CMK (cell line): Measurements from ENCODE around the gene CLEC18C.
"Not testable (repeated sequence)": the region's sequence is repeated elsewhere in the genome, so short reads cannot be mapped to it uniquely, and the experiment has no call there.

ENCODE experiments used
- DNase-seq: peaks from one replicate; pipeline ENCODE4 v3.0.0-alpha.2; 2010; ENCODE audit warnings: low read depth

CLEC18C gene

GRCh38 chr16:70173212-70173837, at the start of gene CLEC18C:
Gene CLEC18C (plus strand): TSS chr16:70173787. CDS start chr16:70174279, 492 bp downstream.
- DNase-seq: not testable (repeated sequence)

- DNase-seq: not testable (repeated sequence)
These were observed 49.8 kb upstream of the CLEC18C start for GRCh38 chr16:70123822-70124221.

GRCh38 chr16:70126226-70126625, 47.4 kb upstream of the CLEC18C start:
- DNase-seq: not testable (repeated sequence)

- not testable (repeated sequence) for DNase-seq
These were observed 45.9 kb upstream of the CLEC18C start for GRCh38 chr16:70127706-70128105.

GRCh38 chr16:70128844-70129243, 44.7 kb upstream of the CLEC18C start:
- not testable (repeated sequence) for DNase-seq

GRCh38 chr16:70135796-70136195, 37.8 kb upstream of the CLEC18C start:
- not testable (repeated sequence) for DNase-seq

GRCh38 chr16:70136595-70136994, 37.0 kb upstream of the CLEC18C start:
- DNase-seq: not testable (repeated sequence)

- not testable (repeated sequence) for DNase-seq
These were observed 30.8 kb upstream of the CLEC18C start for GRCh38 chr16:70142739-70143138.

- DNase-seq: not testable (repeated sequence)
These were observed 30.2 kb upstream of the CLEC18C start for GRCh38 chr16:70143231-70143895.

GRCh38 chr16:70147853-70148252, 25.7 kb upstream of the CLEC18C start:
- DNase-seq: not testable (repeated sequence)

- DNase-seq: not testable (repeated sequence)
These were observed 25.1 kb upstream of the CLEC18C start for GRCh38 chr16:70148453-70148852.

- not testable (repeated sequence) for DNase-seq
These were observed 24.3 kb upstream of the CLEC18C start for GRCh38 chr16:70149296-70149695.

- no peak for DNase-seq
These were observed 22.2 kb upstream of the CLEC18C start for GRCh38 chr16:70151391-70151790.

GRCh38 chr16:70151941-70152509, 21.6 kb upstream of the CLEC18C start:
- no peak for DNase-seq

- DNase-seq: no peak
These were observed 20.8 kb upstream of the CLEC18C start for GRCh38 chr16:70152578-70153302.

- not testable (repeated sequence) for DNase-seq
These were observed 18.9 kb upstream of the CLEC18C start for GRCh38 chr16:70154736-70155135.

- no peak for DNase-seq
These were observed 17.2 kb upstream of the CLEC18C start for GRCh38 chr16:70156207-70156978.

- no peak for DNase-seq
These were observed 16.5 kb upstream of the CLEC18C start for GRCh38 chr16:70157105-70157476.

- DNase-seq: no peak
These were observed 15.9 kb upstream of the CLEC18C start for GRCh38 chr16:70157477-70158260.

- DNase-seq: no peak
These were observed 15.2 kb upstream of the CLEC18C start for GRCh38 chr16:70158261-70158939.
